Renal cortex interstitium (tissue), 11 donors: ENCODE results near the gene GFRA4. TPM values are rescaled to one million over a fixed set of nuclear protein-coding genes. Genes with fewer than 3 reads are reported as not detected.

Source experiments
- DNase-seq, 11 donors: peaks; one replicate each; pipeline ENCODE4 v3.0.0-alpha.2; 2013; ENCODE audit warnings: low read depth in 9 of 11, low spot score in 4 of 11; ENCODE audit errors: extremely low read depth in 1 of 11
- polyA plus RNA-seq, 3 donors: library from polyadenylated mRNA; unstranded; fragments of 120-200 nt; gene quantifications; one replicate each; pipeline ENCODE4 v1.2.1, GENCODE V29; 2013; ENCODE audit not compliant: insufficient read length in 3 of 3

The GFRA4 gene
- polyA plus RNA-seq, 3 donors: 0.11 to 0.30 (median 0.14) TPM

DNA sequence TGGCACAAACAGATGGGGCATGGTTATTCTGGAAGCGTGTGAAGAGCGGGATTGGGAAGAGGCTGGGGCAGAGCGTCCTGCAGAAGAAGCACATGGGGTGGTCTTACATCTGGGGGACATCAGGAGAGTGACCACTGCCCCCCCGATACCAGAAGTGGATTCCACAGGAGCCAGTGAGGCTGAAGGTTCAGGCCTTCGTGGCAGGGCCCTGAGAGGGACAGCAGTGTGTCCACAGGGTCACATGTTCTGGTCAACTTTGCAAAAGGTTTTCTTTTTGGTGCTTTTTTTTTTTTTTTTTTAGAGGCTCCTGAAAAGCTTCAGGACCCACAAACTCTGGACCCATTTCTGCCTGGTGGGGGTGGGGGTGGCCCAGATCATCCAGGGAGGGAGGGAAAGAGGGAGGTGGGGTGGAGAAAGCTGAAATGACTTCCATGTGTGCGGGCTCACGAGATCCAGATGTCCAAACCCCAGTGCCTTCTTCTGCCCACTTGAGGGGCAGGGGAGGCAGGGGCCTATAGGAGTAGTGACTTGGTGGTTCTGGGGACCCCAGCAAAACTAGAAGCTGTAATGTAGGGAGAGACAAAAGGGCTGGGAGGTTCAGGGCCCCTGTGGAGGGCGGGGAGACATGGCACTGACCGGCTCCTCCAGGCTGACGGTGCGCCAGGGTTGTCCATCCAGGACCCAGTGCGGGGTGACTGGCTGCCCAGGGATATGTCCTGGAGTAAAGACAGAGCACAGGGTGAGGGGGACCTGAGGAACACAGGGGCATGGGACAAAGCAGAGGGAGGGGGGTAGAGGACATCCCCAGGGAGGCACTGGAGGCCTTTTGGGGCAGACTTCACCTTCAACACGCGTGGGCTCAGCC is 15.9 kb upstream of the GFRA4 start:
- no peak for DNase-seq

DNA sequence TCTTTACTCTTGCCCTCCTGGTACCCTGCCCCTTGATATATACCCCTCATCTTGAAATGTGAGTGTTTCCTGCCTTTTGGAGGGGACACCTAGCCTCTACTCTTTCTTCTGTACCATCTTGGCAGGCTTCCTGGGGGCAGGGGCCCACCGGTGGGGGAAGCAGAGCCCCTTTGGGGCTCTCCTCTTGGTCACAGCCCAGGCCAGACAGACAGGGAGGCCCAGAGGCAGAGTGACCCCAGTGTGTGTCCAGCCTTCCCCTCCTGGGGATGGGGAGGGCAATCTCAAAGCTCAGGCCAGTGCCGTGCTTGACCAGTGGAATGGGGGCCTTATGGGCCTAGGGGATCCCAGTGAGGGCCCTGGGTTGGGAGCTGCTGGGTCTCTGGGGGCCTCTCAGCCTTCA is 15.0 kb upstream of the GFRA4 start:
- DNase-seq: no peak

DNA sequence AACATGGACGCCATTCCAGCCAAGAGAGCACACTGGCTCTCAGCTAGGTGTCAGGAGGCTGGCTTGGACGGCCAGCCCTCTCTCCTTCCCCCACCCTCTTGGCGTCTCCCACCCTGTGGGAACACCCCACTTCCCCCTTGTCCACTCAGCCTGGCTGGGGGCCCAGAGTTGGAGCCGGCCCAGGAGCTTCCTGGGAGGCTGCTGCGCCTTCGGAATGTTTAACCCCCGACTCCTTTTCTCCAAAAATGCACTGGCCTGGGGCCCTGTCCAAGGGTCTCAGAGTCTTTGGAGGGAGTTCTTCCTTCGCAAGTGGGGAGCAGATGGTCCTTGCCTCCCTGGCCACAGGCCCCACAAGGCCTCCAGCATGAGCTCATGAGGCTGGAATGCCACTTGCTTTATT is 14.5 kb upstream of the GFRA4 start:
- peak in 1 of 11 donors; percentile 41 for DNase-seq

DNA sequence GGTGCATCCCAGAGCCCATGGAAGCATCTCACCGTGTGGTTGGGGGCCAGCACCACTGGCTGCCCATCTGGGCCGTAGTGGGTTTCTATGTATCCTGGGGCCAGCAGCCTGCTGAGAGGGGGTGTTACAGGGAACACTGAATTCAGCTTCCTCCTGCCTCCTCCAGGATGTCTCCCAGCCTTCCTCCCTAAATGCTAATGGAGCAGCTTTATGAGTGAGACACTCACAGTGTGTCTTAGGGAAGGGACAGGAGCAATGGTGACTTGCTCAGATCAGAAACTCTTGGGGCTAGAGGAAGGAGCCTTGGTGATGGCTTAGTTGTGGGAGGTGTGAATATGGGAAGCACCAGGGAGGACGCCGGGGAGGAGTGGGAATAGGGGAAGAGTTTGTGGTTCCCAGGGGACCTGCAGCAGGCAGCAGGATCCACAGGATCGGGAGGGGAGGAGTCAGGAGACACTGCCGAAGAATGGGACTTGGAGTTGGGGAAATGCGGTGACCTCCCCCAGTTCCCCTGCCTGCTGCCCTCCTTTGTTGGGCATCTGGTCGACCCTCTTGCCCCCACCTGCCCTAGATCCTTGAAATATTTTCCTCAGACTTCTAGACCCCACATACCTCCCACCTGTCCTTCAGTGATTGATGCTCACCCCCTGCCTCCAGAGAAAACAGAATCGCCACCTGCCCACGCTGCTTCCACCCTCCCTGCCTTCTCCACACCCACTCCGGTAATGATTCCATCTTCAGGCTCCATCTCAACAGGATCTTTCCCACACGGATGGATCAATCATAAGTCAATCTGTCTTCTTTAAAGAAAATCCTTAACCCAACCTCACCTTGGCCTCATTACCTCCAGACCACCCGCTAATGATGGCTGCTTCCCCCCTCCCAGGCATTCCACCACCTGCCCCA is 12.0 kb upstream of the GFRA4 start:
- no peak for DNase-seq

DNA sequence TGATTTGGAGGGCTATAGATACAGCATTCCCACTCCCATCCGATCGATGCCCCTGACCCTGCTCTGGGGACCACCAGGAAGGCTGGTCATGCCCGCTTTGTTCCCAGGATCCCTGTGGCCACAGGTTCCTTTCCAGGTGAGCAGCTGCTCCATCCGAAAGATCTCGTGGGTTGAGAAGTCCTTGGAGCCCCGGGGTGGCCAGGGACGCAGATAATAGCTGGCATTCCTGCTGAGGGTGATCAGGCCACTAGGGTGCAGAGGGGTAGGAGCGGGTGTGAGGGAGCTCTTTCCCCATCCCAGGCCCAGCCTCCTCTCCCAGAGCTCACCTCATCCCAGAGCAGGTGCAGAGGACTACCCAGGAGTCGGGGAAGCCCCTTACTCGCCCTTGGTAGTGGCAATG is 11.2 kb upstream of the GFRA4 start:
- DNase-seq: no peak

DNA sequence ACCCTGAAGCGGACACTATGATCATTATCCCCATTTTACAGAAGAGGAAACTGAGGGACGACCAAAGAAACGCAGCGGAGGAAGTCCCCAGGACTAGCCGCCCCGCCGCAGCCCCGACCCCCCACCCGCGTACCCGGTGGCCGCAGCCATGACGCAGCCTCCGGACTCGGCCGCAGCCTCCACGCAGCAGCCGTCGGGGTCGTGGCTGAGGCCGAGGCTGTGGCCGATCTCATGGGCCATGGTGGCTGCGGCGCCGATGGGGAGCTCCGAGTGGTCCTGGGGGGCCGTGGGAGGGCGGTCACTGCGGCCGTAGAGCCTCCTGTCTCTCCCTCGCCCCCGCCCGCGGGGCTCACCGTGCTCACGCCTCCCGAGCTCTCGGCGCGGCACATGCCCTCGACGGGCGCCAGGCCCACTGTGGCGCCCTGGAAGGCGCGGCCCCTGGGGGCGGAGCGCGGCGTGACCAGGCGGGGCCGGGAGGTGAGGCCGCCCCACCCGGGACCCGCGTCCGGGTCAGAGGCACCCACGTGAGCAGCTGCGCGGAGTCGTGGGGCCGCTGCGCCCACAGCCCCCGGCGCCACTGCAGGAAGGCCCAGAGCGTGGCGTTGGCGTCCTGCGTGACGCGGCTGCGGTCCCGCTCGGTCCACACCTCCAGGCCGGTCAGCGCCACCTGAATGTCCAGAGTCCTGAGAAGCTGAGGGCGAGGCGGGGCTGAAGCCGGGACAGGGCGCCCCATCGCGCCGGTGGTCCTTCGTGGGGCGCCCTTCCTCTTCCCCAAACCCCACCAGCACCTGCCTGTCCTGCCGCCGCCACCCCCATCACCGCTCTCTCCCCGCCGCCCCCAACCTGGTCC is 10.2 kb upstream of the GFRA4 start:
- DNase-seq: no peak

DNA sequence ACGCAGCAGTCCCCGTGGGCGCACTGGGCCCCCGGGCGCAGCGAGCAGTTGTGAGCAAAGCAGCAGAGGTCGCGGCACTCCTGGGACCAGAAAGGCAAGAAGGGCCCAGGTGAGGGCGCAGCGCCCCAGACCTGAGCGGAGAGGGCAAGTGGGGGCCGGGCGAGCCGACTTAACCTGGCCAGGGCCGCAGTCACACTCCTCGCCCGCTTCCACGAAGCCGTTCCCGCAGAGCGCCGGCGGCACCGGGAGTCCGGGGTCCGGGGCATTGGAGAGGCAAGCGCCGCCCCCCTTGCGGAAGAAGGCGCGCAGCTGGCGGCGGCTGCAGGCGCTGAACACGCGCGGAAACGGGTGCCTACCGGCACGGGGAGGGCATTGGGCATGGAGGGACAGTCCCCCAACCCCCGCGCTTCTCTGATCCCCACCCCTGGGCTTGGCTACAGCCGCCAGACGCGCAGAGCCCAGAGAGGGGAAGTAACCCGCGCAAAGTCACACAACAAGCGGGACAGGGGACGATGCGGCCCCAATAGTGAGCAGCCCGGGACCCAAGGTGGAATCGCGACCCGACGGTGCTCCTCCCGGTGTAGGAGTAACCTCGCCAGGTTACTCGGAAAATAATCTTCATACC is 9.5 kb upstream of the GFRA4 start:
- no peak for DNase-seq

DNA sequence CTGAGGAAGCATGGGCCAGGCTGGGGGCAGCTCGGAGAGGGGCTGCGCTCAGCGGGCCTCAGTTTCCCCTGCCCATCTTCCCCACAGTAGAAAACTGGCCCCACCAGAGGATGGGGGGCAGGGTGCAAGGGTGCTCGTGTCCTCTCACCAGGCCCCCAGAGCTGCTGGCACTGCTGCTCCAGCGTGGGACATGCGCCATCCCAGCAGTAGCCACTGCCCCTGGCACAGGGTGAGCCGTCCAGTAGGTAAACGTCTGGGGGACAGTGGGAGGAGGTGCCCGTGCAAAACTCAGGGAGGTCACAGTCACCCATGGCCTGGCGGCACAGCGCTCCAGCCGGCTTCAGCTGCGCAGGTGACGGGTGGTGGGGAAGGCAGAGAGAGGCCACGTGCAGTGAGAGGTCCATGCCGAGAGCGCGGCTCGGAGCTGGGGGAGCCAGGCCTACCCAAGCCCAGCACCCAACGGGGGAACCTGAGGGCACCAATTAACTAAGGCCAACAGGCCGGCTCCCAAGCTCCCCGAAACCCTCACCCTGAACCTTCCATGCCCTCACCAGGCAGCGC is 8.9 kb upstream of the GFRA4 start:
- no peak for DNase-seq

DNA sequence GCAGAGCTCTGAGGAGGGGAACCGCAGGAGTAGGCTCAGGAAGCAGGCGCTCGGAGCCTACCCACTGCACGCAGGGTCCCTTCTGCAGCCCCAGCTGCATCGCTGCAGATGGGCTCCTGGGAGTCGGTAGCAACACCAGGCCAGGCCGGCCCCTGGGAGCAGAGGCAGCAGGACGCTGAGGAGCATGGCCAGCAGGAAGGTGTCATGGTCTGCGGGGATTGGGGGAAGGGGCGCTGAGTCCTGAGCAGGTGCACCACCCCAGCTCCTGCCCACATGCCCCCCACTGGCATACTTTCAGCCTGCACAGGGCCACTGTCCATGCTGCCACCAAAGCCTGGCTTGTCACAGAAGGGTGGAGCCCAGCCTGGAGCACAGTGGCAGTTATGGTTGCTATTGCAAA is 7.7 kb upstream of the GFRA4 start:
- DNase-seq: no peak

DNA sequence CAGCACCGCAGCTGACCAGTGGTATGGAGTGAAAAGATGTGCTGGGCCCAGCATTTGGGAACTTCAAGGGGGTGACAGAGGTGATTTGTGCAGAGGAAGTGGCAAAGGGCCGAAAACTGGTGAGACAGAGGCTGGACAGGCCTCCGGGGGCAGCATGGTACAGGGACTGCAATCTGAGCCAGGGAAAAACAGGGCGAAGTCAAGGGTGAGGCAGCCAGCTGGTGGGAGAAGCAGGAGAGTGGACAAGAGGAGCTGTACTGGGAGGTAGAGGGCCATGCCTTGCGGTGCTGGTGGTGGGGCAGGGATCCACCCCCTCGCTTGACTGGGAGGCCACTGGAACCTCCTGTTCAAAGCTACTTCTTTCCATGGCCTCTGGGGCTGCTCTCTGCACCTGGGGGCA is 7.3 kb upstream of the GFRA4 start:
- DNase-seq: peak in 1 of 11 donors; percentile 53

DNA sequence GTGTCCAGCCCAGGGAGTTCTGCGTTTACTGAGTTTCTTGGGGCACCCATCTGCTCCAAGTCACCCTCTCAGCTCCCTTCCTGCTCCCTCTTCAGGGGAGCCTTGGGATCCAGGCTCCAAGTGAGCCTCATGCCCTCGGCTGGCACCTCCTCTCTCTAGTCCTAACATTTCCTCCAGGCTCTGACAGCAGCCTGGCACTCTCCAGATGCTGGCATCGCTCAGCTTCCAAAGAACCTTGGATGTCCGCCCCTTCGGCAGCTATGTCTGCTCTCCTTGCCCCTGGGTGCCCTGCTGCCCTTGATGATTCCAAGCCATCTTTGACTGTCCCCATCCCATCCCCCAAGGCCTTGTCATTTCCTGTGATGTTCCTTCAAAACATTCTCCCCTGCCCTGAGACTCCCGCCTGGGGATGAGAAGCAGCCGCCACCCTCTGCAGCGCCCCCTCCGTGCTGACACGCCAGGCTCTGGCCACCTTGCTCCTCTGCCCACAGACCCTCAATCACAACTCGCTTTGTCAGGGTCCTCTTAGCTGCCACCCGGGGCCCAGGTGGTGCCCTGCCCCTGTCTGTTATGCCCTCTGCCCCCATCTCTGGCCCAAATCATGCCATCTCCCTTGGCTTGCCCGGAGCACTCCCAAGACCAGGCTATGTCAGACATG is 6.6 kb upstream of the GFRA4 start:
- DNase-seq: no peak

DNA sequence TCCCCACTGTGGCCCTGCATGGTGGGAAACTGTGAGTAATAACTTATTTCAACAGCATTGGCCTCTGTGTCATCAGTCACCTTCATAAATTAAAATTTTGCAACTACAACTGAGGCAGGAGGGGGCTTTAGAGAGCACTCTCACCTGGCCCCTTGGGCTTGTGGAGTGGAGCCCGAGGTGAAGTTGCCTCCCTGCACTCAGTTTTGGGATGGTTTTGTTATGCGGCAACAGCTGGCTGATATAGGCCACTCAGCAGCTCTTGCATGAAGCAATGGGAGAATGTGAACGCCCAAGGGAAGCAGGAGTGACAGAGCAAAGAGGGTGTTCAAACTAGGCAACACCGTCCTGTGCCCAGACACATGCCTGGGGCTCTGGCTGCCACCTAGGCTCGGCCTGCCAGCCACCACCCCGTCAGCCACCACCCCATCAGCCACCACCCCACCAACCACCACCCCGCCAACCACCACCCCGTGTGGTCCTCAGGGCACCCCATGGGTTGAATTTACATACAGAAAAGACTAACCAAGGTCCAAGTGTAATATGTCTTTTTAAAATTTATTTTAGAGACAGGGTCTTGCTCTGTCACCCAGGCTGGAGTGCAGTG is 4.3 kb upstream of the GFRA4 start:
- DNase-seq: no peak

DNA sequence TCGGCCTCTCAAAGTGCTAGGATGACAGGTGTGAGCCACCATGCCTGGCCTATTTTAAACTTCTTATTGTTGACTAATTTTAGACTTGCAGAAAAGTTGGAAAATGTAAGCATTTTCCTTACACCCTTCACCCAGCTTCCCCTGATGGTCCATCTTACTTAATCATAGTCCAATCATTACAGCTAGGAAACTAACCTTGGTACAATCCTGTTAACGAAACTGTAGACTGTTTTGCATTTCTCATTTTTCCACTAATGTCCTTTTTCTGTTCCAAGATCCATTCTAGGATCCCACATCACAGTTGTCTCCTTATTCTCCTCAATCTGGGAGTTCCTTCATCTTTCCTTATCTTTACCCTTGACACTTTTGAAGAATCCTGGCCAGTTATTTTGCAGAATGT is 659 bp upstream of the GFRA4 start:
- DNase-seq: no peak

DNA sequence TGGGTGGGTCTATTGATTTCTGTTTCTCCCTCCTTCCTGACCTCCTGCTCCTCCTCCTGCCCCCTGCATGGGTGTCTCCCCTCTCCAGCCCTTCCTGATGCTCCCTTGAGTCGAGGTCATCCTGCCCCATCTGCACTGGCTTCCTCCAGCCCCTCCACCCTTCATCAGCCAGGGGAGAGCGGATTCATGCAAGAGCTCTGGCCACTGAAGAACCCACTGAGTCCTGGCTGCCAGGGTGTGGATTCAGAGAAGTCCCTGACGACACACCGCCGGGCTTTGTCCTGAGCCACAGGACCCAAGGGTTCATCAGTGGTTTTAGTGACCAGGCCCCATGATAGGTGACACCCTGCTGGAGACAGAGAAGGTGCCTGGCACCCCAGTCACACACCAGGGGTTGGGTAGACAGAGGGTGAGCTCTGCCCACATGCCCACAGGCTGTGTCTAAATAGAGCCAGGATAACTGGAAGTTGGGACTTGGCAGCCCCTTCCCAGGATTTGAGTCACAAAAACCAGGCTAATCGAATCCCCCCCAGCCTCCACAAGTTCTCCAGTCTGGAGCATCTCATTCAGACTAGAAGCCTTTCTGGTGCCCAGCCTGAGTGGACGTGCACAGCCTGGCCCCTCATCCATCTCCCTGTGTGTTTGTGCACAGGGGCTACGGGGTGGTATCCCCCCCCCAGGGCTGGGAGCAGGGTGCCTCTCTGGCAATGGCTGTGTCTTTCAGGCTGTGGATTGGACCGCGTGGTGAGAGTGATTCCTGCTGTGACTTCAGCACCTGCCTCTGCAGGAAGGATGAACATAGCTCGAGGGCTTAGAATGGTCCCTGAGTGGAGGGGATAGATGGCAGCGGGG is 1.2 kb downstream of the GFRA4 start:
- no peak for DNase-seq

DNA sequence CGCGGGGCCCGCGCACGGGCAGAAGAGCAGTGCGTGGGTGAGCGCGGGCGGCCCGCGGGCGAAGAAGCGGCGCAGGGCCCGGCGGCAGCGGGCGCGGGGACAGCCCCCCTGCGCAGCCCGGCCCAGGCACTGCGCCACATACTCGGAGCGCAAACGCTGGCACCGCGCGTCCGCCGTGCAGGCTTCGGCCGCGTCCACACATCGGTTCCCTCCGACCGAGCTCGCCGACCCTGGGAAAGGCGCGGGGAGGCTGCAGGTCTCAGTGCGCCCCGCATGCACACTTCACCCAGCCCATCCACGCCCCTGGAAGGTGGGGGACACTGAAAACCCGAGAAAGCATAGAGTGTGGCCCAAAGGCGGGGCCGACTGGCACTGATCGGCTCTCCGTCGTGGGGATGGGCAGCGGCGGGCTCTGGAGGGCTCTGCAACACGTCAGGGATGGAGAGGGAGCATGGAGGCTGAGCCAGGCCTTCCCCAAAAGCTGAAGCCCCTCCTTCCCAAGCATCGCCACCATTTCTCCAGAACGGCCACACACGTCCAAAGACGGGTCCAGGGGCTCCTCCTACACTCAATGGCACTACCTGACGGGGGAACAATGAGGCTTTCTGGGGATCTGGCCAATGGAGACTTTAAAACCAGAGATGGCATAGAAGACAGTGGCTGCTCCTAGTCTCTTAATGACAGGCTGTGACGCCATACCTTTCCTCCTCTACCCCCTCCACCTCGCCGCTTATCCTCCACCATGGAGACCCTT is 2.0 kb downstream of the GFRA4 start:
- no peak for DNase-seq
